ENCODE measurements around the gene SLC36A1. TPM values are rescaled to one million over a fixed set of nuclear protein-coding genes. Genes with fewer than 3 reads are reported as not detected.

SLC36A1 gene
- total and polyA plus RNA-seq, 2 of the 8 experiments (the other 6 are each of a cell fraction or from before 2014, with no cell fraction given) = 6.6 to 9.6 TPM

DNA sequence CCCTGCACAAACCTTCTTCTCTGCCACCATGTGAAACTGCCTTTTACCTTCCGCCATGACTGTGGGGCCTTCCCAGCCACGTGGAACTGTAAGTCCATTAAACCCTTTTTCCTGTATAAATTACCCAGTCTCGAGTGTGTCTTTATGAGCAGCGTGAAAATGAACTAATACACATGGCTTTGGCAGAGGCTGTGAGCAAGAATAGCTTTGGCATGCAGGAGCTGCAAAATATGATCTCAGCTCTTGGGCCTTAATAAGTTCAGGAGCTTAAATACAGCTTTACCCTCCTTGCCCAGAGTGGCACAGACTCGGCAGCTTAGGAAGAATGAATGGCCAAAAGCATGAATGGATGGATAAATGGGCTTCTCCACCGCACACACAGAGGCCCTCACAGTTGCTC, 15.7 kb upstream of the SLC36A1 start:
- FAIRE-seq (no peak), DNase-seq (ENCODE audit: low read depth in 1 of 2, low spot score in 2 of 2) (no peak)
- no peak overlapping the region for H2AFZ ChIP-seq (ENCODE audit: low read length)
- no peaks in the 10 kb centered on the region for H3K9me3 ChIP-seq (ENCODE audit: insufficient read depth in 2 of 2, low read depth in 1 of 2, low read length in 1 of 2)
- H3K79me1 ChIP-seq (ENCODE audit: low read depth, low read length) = no peaks in the 10 kb centered on the region
- no peak overlapping the region for H2BK120ac ChIP-seq (replicated peaks; ENCODE audit: low read depth, low read length)
- H4K91ac ChIP-seq (replicated peaks; ENCODE audit: insufficient read length, low read length) = no peak overlapping the region
- no peak overlapping the region for H4K5ac ChIP-seq (ENCODE audit: insufficient read length, low read depth, low read length)
- H2BK12ac ChIP-seq (ENCODE audit: low read depth, low read length) = no peak overlapping the region
- POLR2A ChIA-PET (ENCODE audit: partially characterized antibody) = interaction anchor here (1.0 kb wide), 1 partner anchor 14 kb away, joined by 3 read pairs; no protein-coding TSS in a partner anchor
- H3K27me3 ChIP-seq (replicated peaks in 1 of 4; ENCODE audit: control insufficient read depth in 3 of 4, extremely low read depth in 1 of 4, insufficient read depth in 3 of 4, low read length in 3 of 4) = no peaks in the 10 kb centered on the region
- no peak overlapping the region for H3K23ac ChIP-seq (ENCODE audit: insufficient read length)
- no peak overlapping the region for H2BK5ac ChIP-seq (ENCODE audit: low read depth, low read length)
- no peak overlapping the region for H3K4me2 ChIP-seq (ENCODE audit: insufficient read depth in 1 of 2, low read depth in 2 of 2, low read length in 2 of 2)
- CTCF ChIA-PET (ENCODE audit: partially characterized antibody) = interaction anchor here (0.8 to 2.8 kb wide), 8 partner anchors 9 to 163 kb away, joined by 3 to 10 read pairs (median 6); partner anchors contain the start of gene SLC36A1
- H3K23me2 ChIP-seq (ENCODE audit: low read depth, low read length) = no peaks in the 10 kb centered on the region
- no peak overlapping the region for H3K18ac ChIP-seq (ENCODE audit: extremely low read depth, low read length)
- peaks cover 0 to 3% (median 0%) of the 10 kb centered on the region in 4 experiments; a peak in 2 of 7 replicates for H3K4me1 ChIP-seq (replicated peaks in 1 of 4; ENCODE audit: control insufficient read depth in 3 of 4, insufficient read depth in 4 of 4, low read length in 3 of 4)
- no peak overlapping the region for H4K8ac ChIP-seq (ENCODE audit: extremely low read depth, insufficient read depth, low read length)
- no peak overlapping the region for H3K9ac ChIP-seq (replicated peaks in 1 of 4; ENCODE audit: extremely low read depth in 1 of 4, low read depth in 3 of 4, low read length in 3 of 4)
- 90% methylated on average over 6 of the region's 6 CpGs; no CpG with 5 or more reads in 1 of the 2 experiments for WGBS, 2 experiments (ENCODE audit: extremely low coverage in 1 of 2, insufficient coverage in 1 of 2, insufficient read length in 1 of 2, insufficient replicate concordance in 2 of 2, low coverage in 1 of 2, low lambda C conversion rate in 2 of 2, missing lambda C conversion rate in 1 of 2)
- no peak overlapping the region for H2BK15ac ChIP-seq (ENCODE audit: low read length)
- no peak overlapping the region for H3K14ac ChIP-seq (ENCODE audit: insufficient read length)
- H3K56ac ChIP-seq (replicated peaks; ENCODE audit: insufficient read length, low read depth, low read length) = no peak overlapping the region
- H3K4ac ChIP-seq (replicated peaks; ENCODE audit: insufficient read length, low read depth, low read length) = no peak overlapping the region
- H4K20me1 ChIP-seq (replicated peaks in 1 of 2; ENCODE audit: control insufficient read depth in 1 of 2, insufficient read depth in 2 of 2, low read length in 2 of 2) = no peaks in the 10 kb centered on the region
- H3K27ac ChIP-seq (ENCODE audit: low read depth, low read length) = no peak overlapping the region
- H2BK20ac ChIP-seq (ENCODE audit: low read length) = no peak overlapping the region
- H3K4me3 ChIP-seq (ENCODE audit: extremely low read depth in 1 of 4, insufficient read depth in 2 of 4, low read depth in 3 of 4, low read length in 4 of 4) = no peak overlapping the region
- H3K36me3 ChIP-seq (ENCODE audit: control insufficient read depth in 2 of 4, insufficient read depth in 4 of 4, low read length in 3 of 4) = no peaks in the 10 kb centered on the region
- H3K79me2 ChIP-seq (ENCODE audit: control insufficient read depth in 1 of 2, insufficient read depth in 2 of 2, low read length in 2 of 2) = no peaks in the 10 kb centered on the region
- H2AK5ac ChIP-seq (ENCODE audit: low read depth, low read length) = no peak overlapping the region
- TF ChIP-seq YY1 (IDR thresholded peaks at IDR 0.05; ENCODE audit: low read depth, low read length) (no peak), ZNF274 (IDR thresholded peaks at IDR 0.05; ENCODE audit: borderline replicate concordance, extremely low read depth, low read length) (no peak), RXRA (IDR thresholded peaks at IDR 0.05; ENCODE audit: insufficient read depth, low read depth, low read length) (no peak), KDM5A (IDR thresholded peaks at IDR 0.05; ENCODE audit: low read length) (no peak), SIRT6 (IDR thresholded peaks at IDR 0.05; ENCODE audit: low read length) (no peak), SP1 (IDR thresholded peaks at IDR 0.05; ENCODE audit: low read depth, low read length) (no peak), GTF2F1 (IDR thresholded peaks at IDR 0.05; ENCODE audit: borderline replicate concordance, low read depth, low read length) (no peak), CREB1 (IDR thresholded peaks at IDR 0.05) (no peak), RNF2 (IDR thresholded peaks at IDR 0.05; ENCODE audit: borderline replicate concordance, low read depth, low read length, missing control alignments, poor library complexity, severe bottlenecking) (no peak)
- TF ChIP-seq, protein P1, sequence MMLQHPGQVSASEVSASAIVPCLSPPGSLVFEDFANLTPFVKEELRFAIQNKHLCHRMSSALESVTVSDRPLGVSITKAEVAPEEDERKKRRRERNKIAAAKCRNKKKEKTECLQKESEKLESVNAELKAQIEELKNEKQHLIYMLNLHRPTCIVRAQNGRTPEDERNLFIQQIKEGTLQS (IDR thresholded peaks at IDR 0.05; ENCODE audit: insufficient read depth, low read depth, low read length) = no peak
